GM12878 (cell line): ENCODE results near the gene UAP1L1. TPM values are rescaled to one million over a fixed set of nuclear protein-coding genes. Genes with fewer than 3 reads are reported as not detected.
"Not testable (repeated sequence)": the region's sequence is repeated elsewhere in the genome, so short reads cannot be mapped to it uniquely, and the experiment has no call there.

ENCODE experiments used
- ATAC-seq: fragments of 200-7000 bp; cut with Tn5 transposase; 3 replicates; pipeline ENCODE4 v1.9.1; 2020; ENCODE audit warnings: mild to moderate bottlenecking, moderate library complexity
- BruUV-seq: library from RNA; stranded (reverse); fragments of 400-500 nt; replicated peaks from 2 replicates; lab custom pipeline; 2021; lab: Mats Ljungman, UMichigan
- CTCF ChIA-PET: fragments of 300-600 bp; sonication (Branson Sonifier 250); formaldehyde crosslinking; extraction: SDS; loops from one replicate; lab custom pipeline; 2021; ENCODE audit warnings: inconsistent platforms; lab: Yijun Ruan, JAX
- POLR2A ChIA-PET: fragments of 350-600 bp; formaldehyde crosslinking; extraction: SDS; loops from one replicate; lab custom pipeline; 2021; ENCODE audit warnings: inconsistent platforms; lab: Charles Lee
- RAD21 ChIA-PET: fragments of 300-600 bp; sonication (Branson Sonifier 250); formaldehyde crosslinking; loops from one replicate; lab custom pipeline; 2023; ENCODE audit warnings: antibody characterized with exemption; ENCODE audit not compliant: unreplicated experiment; lab: Charles Lee
- SMC1A ChIA-PET: fragments of 300-600 bp; sonication (Branson Sonifier 250); formaldehyde crosslinking; loops from one replicate; lab custom pipeline; 2023; ENCODE audit not compliant: unreplicated experiment, uncharacterized antibody; lab: Charles Lee
- DNase-seq: peaks from one replicate; pipeline ENCODE4 v3.0.0-alpha.2; 2011; ENCODE audit warnings: low read depth, low spot score
- FAIRE-seq: peaks from 3 replicates; lab custom pipeline; 2011; peaks lifted over from hg19 to GRCh38; lab: Jason Lieb, UNC
- H2AFZ ChIP-seq: 2 replicates; pipeline ENCODE4 v1.6.0; 2011; ENCODE audit warnings: low read depth, low read length, control low read depth; ENCODE audit not compliant: control insufficient read depth
- H3K27ac ChIP-seq: 2 replicates; pipeline ENCODE4 v1.5.1; 2011; ENCODE audit warnings: control low read depth; ENCODE audit not compliant: control insufficient read depth, insufficient read depth
- H3K27me3 ChIP-seq, 2 experiments: replicated peaks in 1 of 2; 2 replicates each; pipeline versions ENCODE4 v1.6.0 to v1.6.1; 2011; ENCODE audit warnings: low read length in 1 of 2; ENCODE audit not compliant: control insufficient read depth in 2 of 2, insufficient read depth in 2 of 2
- H3K36me3 ChIP-seq, 2 experiments: 2 replicates each; pipeline ENCODE4 v1.5.1; 2011; ENCODE audit warnings: low read length in 1 of 2; ENCODE audit not compliant: control insufficient read depth in 2 of 2, insufficient read depth in 2 of 2
- H3K4me1 ChIP-seq: 2 replicates; pipeline ENCODE4 v1.6.1; 2011; ENCODE audit warnings: mild to moderate bottlenecking, low read length, moderate library complexity, mixed read lengths; ENCODE audit not compliant: control insufficient read depth, insufficient read depth
- H3K4me2 ChIP-seq: 2 replicates; pipeline ENCODE4 v1.6.0; 2011; ENCODE audit warnings: control low read depth; ENCODE audit not compliant: control insufficient read depth, insufficient read depth
- H3K4me3 ChIP-seq: fragments of 200-600 bp; sonication (generic); 2 replicates; pipeline ENCODE4 v1.5.1; 2016
- H3K79me2 ChIP-seq: 2 replicates; pipeline ENCODE4 v1.6.0; 2011; ENCODE audit warnings: low read length; ENCODE audit not compliant: control insufficient read depth, insufficient read depth
- H3K9ac ChIP-seq: 2 replicates; pipeline ENCODE4 v1.8.0; 2011; ENCODE audit warnings: low read length, control low read depth, mixed read lengths; ENCODE audit not compliant: control insufficient read depth, insufficient read depth
- H3K9me3 ChIP-seq: replicated peaks from 3 replicates; pipeline ENCODE4 v1.5.1; 2011; ENCODE audit warnings: mild to moderate bottlenecking, low read length; ENCODE audit not compliant: control insufficient read depth, insufficient read depth
- H4K20me1 ChIP-seq: 2 replicates; pipeline ENCODE4 v1.6.0; 2011; ENCODE audit not compliant: control insufficient read depth, insufficient read depth
- ATF3 ChIP-seq: IDR thresholded peaks from 2 replicates; pipeline ENCODE4 v1.6.1; 2011; ENCODE audit warnings: low read depth, mild to moderate bottlenecking, low read length, moderate library complexity, borderline replicate concordance; ENCODE audit errors: extremely low read depth
- E2F4 ChIP-seq: IDR thresholded peaks from 2 replicates; pipeline ENCODE4 v1.6.1; 2012; ENCODE audit warnings: low read depth, low read length, improper control_type of control experiment
- MEF2A ChIP-seq: IDR thresholded peaks from 2 replicates; pipeline ENCODE4 v1.6.1; 2011; ENCODE audit warnings: low read depth, mild to moderate bottlenecking, low read length, moderate library complexity; ENCODE audit not compliant: insufficient read depth
- POLR2AphosphoS5 ChIP-seq: IDR thresholded peaks from 2 replicates; pipeline ENCODE4 v1.6.1; 2011; ENCODE audit warnings: mild to moderate bottlenecking, low read length, inconsistent platforms
- RBBP5 ChIP-seq: fragments of 200-600 bp; sonication (generic); conservative IDR thresholded peaks from 2 replicates; pipeline ENCODE4 v1.6.1; 2016
- SP1 ChIP-seq: IDR thresholded peaks from one replicate; pipeline ENCODE4 v1.6.1; 2011; ENCODE audit warnings: low read depth, low read length
- SRF ChIP-seq, 2 experiments: IDR thresholded peaks; 2 replicates each; pipeline ENCODE4 v1.6.1; 2011; ENCODE audit warnings: low read depth in 2 of 2, low read length in 2 of 2, mild to moderate bottlenecking in 1 of 2, moderate library complexity in 1 of 2
- STAT1 ChIP-seq: fragments of 450-650 bp; conservative IDR thresholded peaks from 2 replicates; pipeline ENCODE4 v1.6.1; 2014; ENCODE audit warnings: antibody characterized with exemption, mild to moderate bottlenecking
- TCF12 ChIP-seq: IDR thresholded peaks from 2 replicates; pipeline ENCODE4 v1.6.1; 2011; ENCODE audit warnings: low read depth, mild to moderate bottlenecking, low read length
- WGBS: methylation state at CpG from one replicate; pipeline ENCODE4 v1.1.6; 2016; ENCODE audit warnings: low lambda C conversion rate; ENCODE audit not compliant: insufficient replicate concordance, insufficient coverage; ENCODE audit errors: missing lambda C conversion rate; 5-methylcytosine and 5-hydroxymethylcytosine counted together
- in situ Hi-C: fragments of 300-500 bp; cut with MboI; formaldehyde crosslinking; loops from 9 replicates; pipeline ENCODE4 v1.14.3; 2018; ENCODE audit warnings: mixed read lengths
- intact Hi-C: fragments of 100-400 bp; cut with micrococcal nuclease; formaldehyde crosslinking; loops from one replicate; pipeline ENCODE4 v1.14.2; 2022; ENCODE audit not compliant: unreplicated experiment
- polyA plus RNA-seq, 11 experiments: library from polyadenylated mRNA; depleted of rRNA in 4 of 11; unstranded in 6 of 11; stranded (reverse) in 5 of 11; fragments of >200 nt; fragmentation: Nextera tagmentation in 4 of 11; fragmentation: Illumina TruSeq in 1 of 11; extraction: Ambion mirVana in 4 of 11; extraction: Trizol in 1 of 11; gene quantifications; 1 replicate in 1 of 11; 2 replicates in 10 of 11; pipeline versions ENCODE4 v1.2.1 to v1.2.3, GENCODE V29; 2011 to 2016; ENCODE audit warnings: inconsistent platforms in 2 of 11, missing spikeins in 2 of 11, low read depth in 1 of 11
- total RNA-seq, 4 experiments: library from RNA; depleted of rRNA in 3 of 4; stranded (reverse); fragments of >200 nt in 3 of 4; fragmentation: Illumina TruSeq in 1 of 4; extraction: Trizol in 1 of 4; gene quantifications; 2 replicates each; pipeline versions ENCODE4 v1.2.1 to v1.2.3, GENCODE V29; 2013 to 2021

The UAP1L1 gene
- total and polyA plus RNA-seq, 10 of the 15 experiments (the other 5 are each of a cell fraction or from before 2014, with no cell fraction given), result 0.29 to 15.7 (median 5.8) TPM

DNA sequence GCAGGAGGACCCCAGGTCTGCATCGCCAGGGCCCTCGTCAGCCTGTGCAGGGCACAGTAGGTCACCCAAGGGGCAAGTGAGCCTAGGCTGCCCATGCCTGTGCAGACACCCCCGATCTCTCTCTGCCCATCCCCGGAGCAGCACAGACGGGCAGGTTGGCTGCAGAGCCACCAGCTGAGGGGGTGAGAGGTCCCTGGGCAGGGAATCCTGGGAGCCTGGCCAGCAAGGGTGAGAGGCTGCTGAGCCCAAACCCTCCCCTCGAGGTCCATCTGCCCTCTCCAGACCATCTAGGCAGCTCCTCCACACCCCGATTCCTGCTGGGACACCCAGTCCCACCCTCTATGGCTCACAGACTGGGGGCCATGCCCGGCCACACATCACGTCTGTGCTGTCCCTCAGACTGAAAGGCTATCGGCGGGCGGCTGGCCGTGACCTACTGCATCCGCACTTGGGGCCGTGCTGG, 40.0 kb downstream of the UAP1L1 start:
- ChIA-PET CTCF (interaction anchor here (1.7 to 2.6 kb wide), 3 partner anchors 21 to 110 kb away, joined by 11 to 22 read pairs (median 12); partner anchors contain the start of gene RNF224), POLR2A (no interaction called here), SMC1A (interaction anchor here (1.7 kb wide), 1 partner anchor 109 kb away, joined by 11 read pairs; the partner anchor contains the start of genes CYSRT1 and RNF224), RAD21 (interaction anchor here (1.4 kb wide), 1 partner anchor 34 kb away, joined by 4 read pairs; no protein-coding TSS in a partner anchor)
- no peak for DNase-seq
- H3K36me3 ChIP-seq, result peaks cover 3 to 4% of the 10 kb centered on the region in 2 experiments; a peak in 2 of 4 replicates
- H3K4me2 ChIP-seq, result no peak overlapping the region
- H3K4me1 ChIP-seq, result peaks cover 16% of the 10 kb centered on the region
- 71% methylated on average over 15 of the region's 15 CpGs for WGBS
- no TSS peak for BruUV-seq
- FAIRE-seq, result no peak
- no peaks in the 10 kb centered on the region for H3K9me3 ChIP-seq
- H3K79me2 ChIP-seq, result peaks cover 2% of the 10 kb centered on the region
- intact Hi-C loops (loop anchor here (5.0 kb wide), 2 partner anchors 35 to 50 kb away; no protein-coding TSS in a partner anchor), in situ Hi-C loops (no loop called here)
- no peaks in the 10 kb centered on the region for H3K27me3 ChIP-seq
- no peak overlapping the region for H3K9ac ChIP-seq
- no peak for TF ChIP-seq ATF3
- no peak for TF ChIP-seq STAT1
- no peak for TF ChIP-seq TCF12
- no peak for TF ChIP-seq MEF2A
- no peak for TF ChIP-seq SP1
- no peak for TF ChIP-seq SRF (IDR thresholded peaks at IDR 0.05; ENCODE audit: low read depth in 2 of 2, low read length in 2 of 2)
- no peak for TF ChIP-seq POLR2AphosphoS5
- no peak for TF ChIP-seq E2F4
- TF ChIP-seq RBBP5, result no peak
- H3K27ac ChIP-seq, result no peak overlapping the region
- no peak overlapping the region for H2AFZ ChIP-seq
- ATAC-seq, result no peak
- no peaks in the 10 kb centered on the region for H4K20me1 ChIP-seq
- H3K4me3 ChIP-seq, result no peak overlapping the region

- WGBS, result 68% methylated on average over 10 of the region's 12 CpGs
- intact Hi-C loops, result loop anchor here (1.0 to 5.0 kb wide), 3 partner anchors 34 to 109 kb away; partner anchors contain the start of gene RNF224
- H3K9me3 ChIP-seq, FAIRE-seq, H3K79me2 ChIP-seq, ATAC-seq, in situ Hi-C loops, BruUV-seq, H4K20me1 ChIP-seq, H3K4me3 ChIP-seq, H3K27ac ChIP-seq, H2AFZ ChIP-seq, H3K4me2 ChIP-seq, DNase-seq, H3K9ac ChIP-seq, H3K36me3 ChIP-seq, H3K27me3 ChIP-seq: not testable (repeated sequence)
- POLR2A ChIA-PET, result interaction anchor here (0.6 to 2.0 kb wide), 7 partner anchors 32 to 357 kb away, joined by 3 to 7 read pairs (median 4); partner anchors contain the start of genes ANAPC2, RNF208 and SSNA1
- SMC1A ChIA-PET, result interaction anchor here (1.0 to 1.7 kb wide), 5 partner anchors 10 to 117 kb away, joined by 3 to 11 read pairs (median 4); partner anchors contain the start of genes CYSRT1 and RNF224
- H3K4me1 ChIP-seq, result peaks cover 24% of the 10 kb centered on the region
- CTCF ChIA-PET, result interaction anchor here (0.8 to 2.6 kb wide), 15 partner anchors 10 to 350 kb away, joined by 3 to 22 read pairs (median 3); partner anchors contain the start of genes ANAPC2, RNF224 and SSNA1
- RAD21 ChIA-PET, result interaction anchor here (0.6 to 1.6 kb wide), 10 partner anchors 8 to 123 kb away, joined by 3 to 6 read pairs (median 4); partner anchors contain the start of genes TPRN and TUBB4B
These were observed 40.8 kb downstream of the UAP1L1 start for GRCh38 chr9:137118092-137118603.
